Right lobe of liver (tissue), 6 donors: ENCODE measurements around the gene CNIH3. TPM values are rescaled to one million over a fixed set of nuclear protein-coding genes. Genes with fewer than 3 reads are reported as not detected.

Source experiments
- ATAC-seq, 4 donors: fragments of 200-7000 bp; cut with Tn5 transposase; one replicate each; pipeline ENCODE4 v1.9.1; 2020; ENCODE audit warnings: mild to moderate bottlenecking in 4 of 4, moderate library complexity in 4 of 4
- DNase-seq, 3 donors: peaks; one replicate each; pipeline ENCODE4 v3.0.0-alpha.2; 2020
- H3K27ac ChIP-seq, 3 donors: fragments of 200-600 bp; one replicate each; pipeline ENCODE4 v1.8.0; 2022
- H3K27me3 ChIP-seq, 2 donors: fragments of 200-600 bp; one replicate each; pipeline ENCODE4 v1.8.0; 2022
- H3K36me3 ChIP-seq, 4 donors: fragments of 200-600 bp; sonication (generic) in 1 of 4; one replicate each; pipeline versions ENCODE4 v1.5.1 to v1.8.0; 2017 to 2022; ENCODE audit warnings: control low read depth in 1 of 4
- H3K4me1 ChIP-seq, 4 donors: fragments of 200-600 bp; sonication (generic) in 1 of 4; one replicate each; pipeline versions ENCODE4 v1.5.1 to v1.8.0; 2017 to 2022; ENCODE audit warnings: control low read depth in 1 of 4
- H3K4me3 ChIP-seq, 3 donors: fragments of 200-600 bp; one replicate each; pipeline ENCODE4 v1.8.0; 2022
- H3K9me3 ChIP-seq, 4 donors: fragments of 200-600 bp; sonication (generic) in 1 of 4; one replicate each; pipeline versions ENCODE4 v1.5.1 to v1.8.0; 2017 to 2022; ENCODE audit warnings: control low read depth in 1 of 4
- CTCF ChIP-seq, 4 donors: fragments of 200-600 bp in 3 of 4; fragments of 450-650 bp in 1 of 4; IDR thresholded peaks; one replicate each; pipeline versions ENCODE4 v1.5.1 to v1.8.0; 2016 to 2022; ENCODE audit warnings: antibody characterized with exemption in 4 of 4, mild to moderate bottlenecking in 2 of 4
- POLR2A ChIP-seq: fragments of 450-650 bp; IDR thresholded peaks from one replicate; pipeline ENCODE4 v1.6.1; 2017; ENCODE audit warnings: antibody characterized with exemption, mild to moderate bottlenecking
- WGBS: methylation state at CpG from one replicate; pipeline ENCODE4 v1.1.6; 2018; ENCODE audit warnings: low coverage, low lambda C conversion rate; ENCODE audit not compliant: insufficient coverage; ENCODE audit errors: missing lambda C conversion rate; 5-methylcytosine and 5-hydroxymethylcytosine counted together
- intact Hi-C, 2 donors: fragments of 100-400 bp; cut with DNase I; formaldehyde crosslinking; loops; one replicate each; pipeline versions ENCODE4 v1.11.2 to v1.14.1; 2022
- total RNA-seq, 6 experiments: library from RNA; depleted of rRNA in 2 of 6; stranded (reverse); fragments of >200 nt in 2 of 6; fragmentation: NEBNext Ultra II Directional in 3 of 6; extraction: Animal tissue kit (Norgen Biotek cat#: 25700) in 3 of 6; gene quantifications; one replicate each; pipeline versions ENCODE4 v1.1.0 to v1.2.4, GENCODE V29; 2016 to 2023
- donor health status: DM: no; HTN: yes; CAD: no.
- donor health status: DM: no; HTN: no; CAD: no.
- donor health status: DM: no; HTN: no; CAD: no.
- donor health status: DM: no; HTN: yes; CAD: no.
- donor health status: DM: no; HTN: yes; CAD: no.

Gene CNIH3
- total RNA-seq, 6 experiments from 2014 or later: 0.12 to 1.6 (median 0.55) TPM

- Histone ChIP-seq H3K27me3 (no peaks in the 10 kb centered on the region), H3K36me3 (no peaks in the 10 kb centered on the region), H3K9me3 (no peaks in the 10 kb centered on the region), H3K27ac (no peak overlapping the region), H3K4me3 (no peak overlapping the region), H3K4me1 (no peaks in the 10 kb centered on the region)
- TF ChIP-seq CTCF (IDR thresholded peaks at IDR 0.05) (no peak), POLR2A (no peak)
- no peak for ATAC-seq
- DNase-seq: no peak
- 87% methylated on average over 3 of the region's 3 CpGs for WGBS
- intact Hi-C loops: no loop called here
Observed at GRCh38 chr1:224594360-224594759, 21.8 kb upstream of the CNIH3 start.

GRCh38 chr1:224594851-224595250 is 21.3 kb upstream of the CNIH3 start:
- H3K36me3 ChIP-seq: no peaks in the 10 kb centered on the region

GRCh38 chr1:224605482-224606181 is 10.5 kb upstream of the CNIH3 start:
- Histone ChIP-seq H3K9me3 (no peaks in the 10 kb centered on the region), H3K27me3 (no peaks in the 10 kb centered on the region), H3K27ac (no peak overlapping the region), H3K4me1 (no peaks in the 10 kb centered on the region), H3K4me3 (no peak overlapping the region), H3K36me3 (no peaks in the 10 kb centered on the region)
- TF ChIP-seq POLR2A (no peak), CTCF (IDR thresholded peaks at IDR 0.05) (no peak)
- no peak for ATAC-seq
- intact Hi-C loops: no loop called here
- 76% methylated on average over 8 of the region's 11 CpGs for WGBS
- no peak for DNase-seq

More at GRCh38 chr1:224594851-224595250, 21.3 kb upstream of the CNIH3 start:
- Histone ChIP-seq H3K4me3 (no peak overlapping the region), H3K27ac (no peak overlapping the region), H3K4me1 (no peaks in the 10 kb centered on the region), H3K9me3 (no peaks in the 10 kb centered on the region), H3K27me3 (no peaks in the 10 kb centered on the region)
- DNase-seq: no peak
- ATAC-seq: no peak
- intact Hi-C loops: no loop called here
- TF ChIP-seq CTCF (IDR thresholded peaks at IDR 0.05) (no peak), POLR2A (no peak)

GRCh38 chr1:224607188-224608148 is 8.6 kb upstream of the CNIH3 start:
- intact Hi-C loops: no loop called here
- Histone ChIP-seq H3K27me3 (no peaks in the 10 kb centered on the region), H3K4me1 (no peaks in the 10 kb centered on the region), H3K36me3 (no peaks in the 10 kb centered on the region), H3K27ac (no peak overlapping the region), H3K4me3 (no peak overlapping the region), H3K9me3 (no peaks in the 10 kb centered on the region)
- DNase-seq (no peak), ATAC-seq (no peak)
- WGBS: 54% methylated on average over 5 of the region's 5 CpGs
- TF ChIP-seq POLR2A (no peak), CTCF (IDR thresholded peaks at IDR 0.05) (no peak)
